Fibroblast of skin of left quadriceps (primary cell): ENCODE results near the gene MCM9.
A peak's percentile ranks its signal among the peaks of the same experiment; 100 is the strongest.

Source experiments
- DNase-seq, 2 experiments: peaks; one replicate each; pipeline ENCODE4 v3.0.0-alpha.2; 2013; ENCODE audit warnings: low read depth in 2 of 2

The MCM9 gene

GRCh38 chr6:118934461-118935330, at the start of gene MCM9:
Gene MCM9, minus strand, starts transcription at chr6:118935159. Its CDS starts 3,436 bp downstream, at chr6:118931723.
- DNase-seq = peak; percentile 63 to 64

DNA sequence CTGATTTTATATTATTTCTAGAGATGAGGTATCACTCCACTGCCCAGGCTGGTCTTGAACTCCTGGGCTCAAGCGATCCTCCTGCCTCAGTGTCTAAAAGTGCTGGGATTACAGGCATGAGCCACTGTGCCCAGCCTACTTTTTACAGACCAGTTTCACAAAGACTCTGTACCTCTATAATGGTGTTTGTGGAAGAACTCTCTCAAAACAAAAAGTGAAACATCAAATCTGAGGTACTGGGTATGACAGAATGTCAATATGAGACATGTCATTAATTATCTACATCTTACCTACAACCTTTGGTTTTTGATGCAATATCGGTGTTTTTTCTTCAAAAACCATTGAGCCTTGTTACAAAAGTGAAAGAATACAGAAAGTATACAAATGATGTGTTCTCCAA, 49.4 kb upstream of the MCM9 start:
- DNase-seq = no peak

DNA sequence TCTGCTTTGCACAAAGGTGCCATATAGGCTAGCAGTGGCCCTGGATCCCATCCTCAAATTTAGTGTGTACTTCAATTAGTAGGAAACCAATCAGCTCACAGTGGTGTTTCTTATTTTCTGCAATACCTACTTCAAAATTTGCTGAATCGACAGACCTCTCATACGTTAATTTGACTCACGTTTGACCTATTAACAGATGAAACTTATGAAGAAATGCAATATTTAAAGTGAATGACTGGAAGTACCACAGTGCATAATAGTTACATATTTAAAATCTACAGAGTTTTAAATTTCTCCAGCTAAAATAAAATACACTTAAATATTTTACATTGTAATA, 47.6 kb upstream of the MCM9 start:
- DNase-seq = no peak

DNA sequence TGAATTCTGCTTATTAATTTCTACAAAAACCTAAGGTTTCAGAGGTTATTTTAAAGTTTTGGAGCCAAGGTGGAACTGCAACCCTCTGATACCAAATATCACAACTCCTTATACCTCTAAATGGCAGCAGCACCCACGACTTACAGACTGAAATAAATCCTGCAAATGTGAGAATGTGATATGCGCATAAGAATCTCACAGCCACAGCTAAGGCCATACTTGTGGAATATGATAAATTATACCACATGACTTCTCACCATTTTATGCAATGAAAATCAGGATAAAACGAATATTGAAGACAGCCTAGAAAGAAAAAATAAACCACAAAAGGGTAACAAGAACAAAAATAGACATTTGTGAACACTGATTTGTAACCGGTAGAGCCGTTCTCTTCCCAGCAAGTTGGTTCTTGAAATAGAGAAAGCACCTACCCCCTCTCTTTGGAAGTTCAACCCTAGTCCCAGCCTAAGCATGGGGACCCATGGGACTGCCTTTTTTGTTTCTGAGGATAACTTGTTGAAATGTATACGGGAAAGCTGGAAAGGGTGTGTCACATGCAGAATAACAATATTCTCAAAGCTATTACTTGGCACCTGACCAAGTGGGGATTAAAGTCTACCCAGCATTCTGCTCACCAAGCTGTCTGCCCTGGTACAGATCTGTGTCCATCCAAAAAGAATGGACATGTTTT, 47.1 kb upstream of the MCM9 start:
- DNase-seq = no peak

DNA sequence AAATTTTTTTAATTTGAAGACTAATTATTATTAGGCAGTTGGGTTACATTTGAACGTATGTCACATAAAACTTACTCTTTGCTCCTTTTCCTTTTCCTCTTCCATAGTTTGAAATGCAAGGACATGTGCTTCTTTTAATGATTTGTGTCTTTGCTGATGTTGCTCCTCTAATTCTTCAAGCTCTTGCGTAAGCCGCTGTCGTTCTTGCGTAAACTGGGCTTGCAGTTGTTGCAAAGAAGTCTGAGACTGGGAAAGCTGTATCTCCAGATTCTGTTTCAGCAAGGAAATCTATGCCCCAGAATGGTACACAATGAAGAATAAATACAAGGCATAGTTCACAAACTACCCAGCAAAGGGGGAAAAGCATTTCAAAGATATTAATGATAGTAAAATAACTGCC, 45.1 kb upstream of the MCM9 start:
- peak; percentile 18 to 20 for DNase-seq

DNA sequence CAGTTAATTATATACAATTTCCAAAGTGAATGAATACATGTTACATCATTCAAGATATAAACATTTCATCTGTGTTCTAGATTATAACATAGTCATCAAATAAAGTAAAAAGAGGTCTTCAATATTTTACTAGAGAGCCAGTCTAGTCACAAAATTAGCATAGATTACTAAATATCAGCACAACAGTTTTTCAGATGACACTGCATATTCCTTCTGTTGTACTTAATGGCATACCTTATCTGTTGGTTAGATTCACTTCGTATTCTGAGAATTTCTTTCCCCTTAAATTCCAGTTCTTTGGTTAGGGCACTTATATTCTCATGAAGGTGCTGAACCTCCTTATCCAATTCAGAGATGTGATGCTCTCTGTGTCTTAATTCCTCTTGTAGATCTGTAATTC, 39.8 kb upstream of the MCM9 start:
- no peak for DNase-seq

GRCh38 chr6:118971682-118972081, 36.7 kb upstream of the MCM9 start:
- DNase-seq = no peak

GRCh38 chr6:118970866-118971265, 35.9 kb upstream of the MCM9 start:
- DNase-seq = no peak

GRCh38 chr6:118968416-118968815, 33.5 kb upstream of the MCM9 start:
- DNase-seq = no peak

DNA sequence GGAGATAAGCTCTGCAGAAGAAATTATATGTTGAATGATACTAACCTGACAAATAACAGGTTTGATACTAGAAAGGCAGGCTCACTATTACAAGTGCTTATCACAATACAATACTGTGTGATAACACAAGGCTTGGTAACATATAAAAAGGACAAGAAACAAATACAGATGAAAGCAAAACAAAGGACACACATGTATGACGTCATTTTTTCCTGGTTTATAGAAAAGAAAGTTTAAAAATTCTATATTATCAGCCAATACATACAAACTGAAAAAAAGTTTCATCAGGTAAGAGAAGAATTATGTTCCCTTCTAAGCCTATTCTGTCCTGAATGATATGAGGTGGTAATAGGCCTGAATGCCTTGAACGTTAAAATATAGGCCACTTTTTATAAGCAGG, 32.3 kb upstream of the MCM9 start:
- no peak for DNase-seq

DNA sequence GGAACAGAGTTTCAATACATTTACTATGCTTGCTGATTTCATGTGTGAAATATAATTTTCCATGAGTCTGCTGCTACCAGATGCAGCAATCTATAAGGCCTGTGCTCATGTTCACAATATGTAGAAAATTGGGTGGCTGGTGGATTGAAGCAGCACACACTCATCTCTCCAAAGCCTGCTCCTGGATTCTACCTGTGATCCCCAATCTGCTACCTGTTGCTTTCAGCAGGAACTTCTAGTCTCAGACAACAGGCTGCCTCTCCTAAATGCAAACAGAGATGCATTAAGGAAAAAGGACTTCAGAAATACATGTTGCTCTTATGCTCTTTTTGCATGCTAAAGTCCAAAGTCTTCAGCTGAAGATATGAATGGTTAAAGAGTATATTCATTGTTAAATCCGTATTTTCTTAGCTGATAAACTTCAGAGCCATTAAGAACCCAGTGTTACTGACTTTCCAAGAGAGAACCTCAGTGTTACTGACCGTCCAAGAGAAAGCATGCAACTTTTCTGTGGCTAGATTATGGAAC, 30.9 kb upstream of the MCM9 start:
- no peak for DNase-seq

GRCh38 chr6:118965371-118965770, 30.4 kb upstream of the MCM9 start:
- DNase-seq = no peak

DNA sequence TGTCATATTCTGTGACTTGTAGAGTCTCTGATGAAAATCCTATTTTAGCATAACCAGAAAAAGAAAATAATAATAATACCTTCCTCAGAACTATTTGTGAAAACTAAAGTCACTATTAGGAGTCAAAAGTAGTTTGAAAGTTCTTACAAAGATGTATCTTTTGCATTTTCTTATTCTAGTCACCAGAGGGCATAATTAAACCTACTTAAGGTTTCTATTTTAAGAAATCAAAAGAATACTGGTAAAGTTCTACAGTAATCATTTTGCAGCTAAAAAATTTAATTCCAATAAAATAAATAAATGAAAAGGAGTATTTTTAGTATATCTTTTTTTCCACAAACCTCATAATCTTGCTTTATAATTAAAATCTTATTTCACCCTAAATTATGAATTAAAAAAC, 28.0 kb upstream of the MCM9 start:
- no peak for DNase-seq

- no peak for DNase-seq
Observed at GRCh38 chr6:118959903-118960302, 24.9 kb upstream of the MCM9 start.

GRCh38 chr6:118953391-118953790, 18.4 kb upstream of the MCM9 start:
- DNase-seq = no peak

DNA sequence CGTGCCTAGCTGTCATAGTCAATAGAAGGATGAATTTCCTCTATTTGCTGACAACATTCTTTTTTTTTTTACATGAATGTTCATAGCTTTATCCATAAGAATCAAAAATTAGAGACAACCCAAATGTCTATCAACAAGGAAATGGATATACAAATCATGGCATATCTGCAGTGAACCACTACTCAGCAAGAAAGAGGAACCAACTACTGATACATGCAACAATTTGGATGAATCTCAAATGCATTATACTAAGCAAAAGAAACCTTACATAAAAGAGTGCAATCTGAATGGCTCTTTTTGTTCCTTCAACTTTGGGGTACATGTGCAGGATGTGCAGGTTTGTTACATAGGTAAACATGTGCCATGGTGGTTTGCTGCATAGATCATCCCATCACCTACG, 17.7 kb upstream of the MCM9 start:
- DNase-seq = no peak

GRCh38 chr6:118945217-118945616, 10.3 kb upstream of the MCM9 start:
- no peak for DNase-seq

DNA sequence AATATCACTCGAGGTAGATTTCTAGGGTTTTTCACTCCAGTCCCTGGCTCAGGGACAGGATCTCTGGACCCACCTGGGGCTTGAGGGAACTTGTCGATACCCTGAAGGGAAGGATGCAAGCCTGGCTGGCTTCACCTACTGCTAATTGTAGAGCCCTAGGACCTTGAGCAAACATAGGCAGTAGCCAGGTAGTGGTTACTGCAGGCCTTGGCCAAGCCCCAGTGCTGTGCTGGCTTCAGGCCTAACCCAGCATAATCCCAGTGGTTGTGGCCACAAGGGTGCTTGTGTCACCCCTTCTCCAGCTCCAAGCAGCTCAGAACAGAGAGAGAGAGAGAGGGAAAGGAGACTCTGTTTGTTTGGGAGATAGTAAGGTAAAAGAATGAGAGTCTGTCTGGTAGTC, 5.8 kb upstream of the MCM9 start:
- no peak for DNase-seq

GRCh38 chr6:118939683-118940082, 4.7 kb upstream of the MCM9 start:
- DNase-seq = no peak

GRCh38 chr6:118935978-118936703, 1.2 kb upstream of the MCM9 start:
- no peak for DNase-seq

- DNase-seq = no peak
Observed at GRCh38 chr6:118935331-118935668, 341 bp upstream of the MCM9 start.

DNA sequence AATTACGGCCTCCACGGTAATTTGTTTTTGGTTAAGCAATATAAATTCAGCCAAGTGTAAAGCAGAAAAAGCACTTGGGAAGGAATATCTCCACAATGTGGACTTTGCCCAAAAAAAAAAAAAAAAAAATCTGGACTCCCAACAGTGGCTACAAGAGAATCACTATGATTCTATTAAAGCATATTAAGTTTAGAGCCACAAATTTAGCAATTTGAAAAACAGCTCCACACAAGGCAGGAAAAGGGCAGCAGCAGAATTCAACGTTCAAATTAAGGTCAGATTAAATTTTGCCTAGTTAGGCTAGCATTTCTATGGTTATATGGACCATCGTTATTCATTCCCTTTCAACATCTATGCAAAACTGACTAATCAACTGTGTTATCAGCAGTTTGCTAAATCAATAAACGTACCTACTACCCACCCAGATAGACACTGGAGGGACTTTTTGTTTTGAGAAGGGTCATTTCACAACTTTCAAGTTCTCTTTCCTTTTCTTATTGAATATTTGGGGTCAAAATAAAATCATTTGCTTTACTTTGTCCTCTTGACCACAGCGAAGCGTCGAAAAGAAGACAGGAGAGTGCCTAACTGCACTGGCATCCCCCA, 1.0 kb downstream of the MCM9 start:
- no peak for DNase-seq
